ENCODE data around the gene UCN. TPM values are rescaled to one million over a fixed set of nuclear protein-coding genes. Genes with fewer than 3 reads are reported as not detected.

The UCN gene
- total and polyA plus RNA-seq, 10 of the 15 experiments (the other 5 are each of a cell fraction or from before 2014, with no cell fraction given), result 0.10 to 3.8 (median 1.1) TPM; not detected in 1

GRCh38 chr2:27356382-27357181 lies 48.3 kb upstream of the UCN start, which contains the start of gene GTF3C2 (continued):
- no peak for TF ChIP-seq SUPT20H (IDR thresholded peaks at IDR 0.05; ENCODE audit: borderline replicate concordance, control insufficient read depth, low read depth, low read length)
- no peak for TF ChIP-seq CEBPZ (IDR thresholded peaks at IDR 0.05; ENCODE audit: low read depth, low read length)
- no peak for TF ChIP-seq SREBF1 (IDR thresholded peaks at IDR 0.05; ENCODE audit: low read length)
- TF ChIP-seq SMARCA5 (IDR thresholded peaks at IDR 0.05), result no peak
- TF ChIP-seq POLR2AphosphoS5 (IDR thresholded peaks at IDR 0.05; ENCODE audit: low read length), result peak; percentile 83
- no peak; the same call in 1 of the 2 replicates for TF ChIP-seq RUNX3 (IDR thresholded peaks at IDR 0.05; ENCODE audit: low read length)
- TF ChIP-seq KDM1A (IDR thresholded peaks at IDR 0.05; ENCODE audit: borderline replicate concordance), result no peak
- no peak for TF ChIP-seq SUZ12 (IDR thresholded peaks at IDR 0.05; ENCODE audit: unreplicated experiment)
- TF ChIP-seq NKRF (conservative IDR thresholded peaks at IDR 0.05), result peak; percentile 96; the same call in 1 of the 2 replicates
- TF ChIP-seq TCF12 (IDR thresholded peaks at IDR 0.05; ENCODE audit: low read depth, low read length), result 0 out of 2 replicates have a peak, but pooled peaks have one; percentile 15
- no peak for TF ChIP-seq PAX5 (IDR thresholded peaks at IDR 0.05; ENCODE audit: borderline replicate concordance, low read depth, low read length)
- TF ChIP-seq TCF3 (IDR thresholded peaks at IDR 0.05; ENCODE audit: borderline replicate concordance, insufficient read depth, low read depth, low read length), result no peak
- no peak; the same call in 1 of the 2 replicates for TF ChIP-seq RB1 (IDR thresholded peaks at IDR 0.05; ENCODE audit: borderline replicate concordance)
- peak; percentile 99 for TF ChIP-seq CREM (IDR thresholded peaks at IDR 0.05; ENCODE audit: low read depth)
- no peak for TF ChIP-seq BCL3 (IDR thresholded peaks at IDR 0.05; ENCODE audit: borderline replicate concordance, insufficient read depth, low read depth, low read length, poor library complexity, severe bottlenecking)
- TF ChIP-seq ELK1 (IDR thresholded peaks at IDR 0.05; ENCODE audit: low read depth, low read length), result peak; percentile 75
- peak; percentile 80 for TF ChIP-seq CHD2 (IDR thresholded peaks at IDR 0.05; ENCODE audit: borderline replicate concordance, low read depth, low read length)
- no peak for TF ChIP-seq STAT3 (IDR thresholded peaks at IDR 0.05; ENCODE audit: low read depth, low read length)
- TF ChIP-seq NR2C2 (IDR thresholded peaks at IDR 0.05; ENCODE audit: borderline replicate concordance, control insufficient read depth, insufficient read length, low read depth), result no peak

All from GM12878 (cell line).